ENCODE results near the gene PNPO. TPM values are rescaled to one million over a fixed set of nuclear protein-coding genes. Genes with fewer than 3 reads are reported as not detected.

PNPO gene
- total RNA-seq, 2 donors from 2014 or later, result 27.8 to 55.4 TPM

DNA sequence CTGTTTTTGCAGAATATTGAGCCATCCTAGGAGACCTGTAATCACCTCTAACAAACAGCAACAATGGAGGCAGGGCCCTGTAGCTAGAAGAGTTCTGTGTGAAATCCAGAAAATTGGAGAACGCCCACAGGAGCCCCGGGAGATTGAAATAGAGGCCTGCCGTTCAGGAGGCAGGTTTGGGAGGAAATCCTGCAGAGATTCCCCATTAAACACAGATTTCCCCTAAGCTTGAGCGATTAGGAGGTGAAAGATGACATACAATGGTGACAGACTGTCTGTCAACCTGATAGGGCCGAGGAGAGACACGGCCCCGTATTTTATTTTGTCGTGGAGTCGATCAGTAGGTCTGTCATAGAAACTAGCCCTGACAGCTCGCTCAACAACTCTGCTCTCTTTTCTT lies 47.8 kb downstream of the PNPO start:
- H3K4me1 ChIP-seq, result peaks cover 11% of the 10 kb centered on the region
- WGBS, 2 donors, result 74 to 82% methylated on average over 10 of the region's 10 CpGs
- no peak for TF ChIP-seq POLR2A (IDR thresholded peaks at IDR 0.05)
- TF ChIP-seq, protein P1, sequence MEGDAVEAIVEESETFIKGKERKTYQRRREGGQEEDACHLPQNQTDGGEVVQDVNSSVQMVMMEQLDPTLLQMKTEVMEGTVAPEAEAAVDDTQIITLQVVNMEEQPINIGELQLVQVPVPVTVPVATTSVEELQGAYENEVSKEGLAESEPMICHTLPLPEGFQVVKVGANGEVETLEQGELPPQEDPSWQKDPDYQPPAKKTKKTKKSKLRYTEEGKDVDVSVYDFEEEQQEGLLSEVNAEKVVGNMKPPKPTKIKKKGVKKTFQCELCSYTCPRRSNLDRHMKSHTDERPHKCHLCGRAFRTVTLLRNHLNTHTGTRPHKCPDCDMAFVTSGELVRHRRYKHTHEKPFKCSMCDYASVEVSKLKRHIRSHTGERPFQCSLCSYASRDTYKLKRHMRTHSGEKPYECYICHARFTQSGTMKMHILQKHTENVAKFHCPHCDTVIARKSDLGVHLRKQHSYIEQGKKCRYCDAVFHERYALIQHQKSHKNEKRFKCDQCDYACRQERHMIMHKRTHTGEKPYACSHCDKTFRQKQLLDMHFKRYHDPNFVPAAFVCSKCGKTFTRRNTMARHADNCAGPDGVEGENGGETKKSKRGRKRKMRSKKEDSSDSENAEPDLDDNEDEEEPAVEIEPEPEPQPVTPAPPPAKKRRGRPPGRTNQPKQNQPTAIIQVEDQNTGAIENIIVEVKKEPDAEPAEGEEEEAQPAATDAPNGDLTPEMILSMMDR (IDR thresholded peaks at IDR 0.05), result no peak
- no peaks in the 10 kb centered on the region for H3K27me3 ChIP-seq
- no peak overlapping the region for H3K27ac ChIP-seq
- no peaks in the 10 kb centered on the region for H3K9me3 ChIP-seq
- DNase-seq (no peak), ATAC-seq (no peak)
- H3K36me3 ChIP-seq (replicated peaks in 1 of 2; ENCODE audit: insufficient read depth in 1 of 2, low read depth in 2 of 2), result no peaks in the 10 kb centered on the region
- H3K4me3 ChIP-seq, result no peak overlapping the region
- intact Hi-C loops (cut with DNase I), result loop anchor here (10.0 kb wide), 1 partner anchor 94 kb away; the partner anchor contains the start of gene SP2

DNA sequence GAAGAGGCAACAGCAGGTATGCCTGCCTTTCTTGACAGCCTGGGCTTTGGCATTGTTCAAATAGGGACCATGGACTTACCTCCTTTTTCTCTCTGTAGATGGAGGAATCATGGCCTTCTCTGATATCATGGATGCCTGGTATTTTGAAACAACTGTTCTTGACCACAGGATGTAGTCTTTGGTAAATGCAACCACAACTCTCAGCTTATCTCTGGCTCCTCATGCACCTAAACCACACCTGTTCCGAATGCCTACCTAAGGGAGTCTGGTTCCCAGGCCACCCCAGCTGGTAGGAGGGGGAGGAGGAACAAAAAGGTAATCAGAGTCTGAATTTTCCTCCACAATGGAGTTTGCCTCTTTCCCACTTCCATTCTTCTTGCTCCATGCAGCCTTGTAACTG lies 48.3 kb downstream of the PNPO start:
- WGBS, 2 donors, result 40 to 47% methylated on average over 1 of the region's 1 CpG
- DNase-seq, result no peak

DNA sequence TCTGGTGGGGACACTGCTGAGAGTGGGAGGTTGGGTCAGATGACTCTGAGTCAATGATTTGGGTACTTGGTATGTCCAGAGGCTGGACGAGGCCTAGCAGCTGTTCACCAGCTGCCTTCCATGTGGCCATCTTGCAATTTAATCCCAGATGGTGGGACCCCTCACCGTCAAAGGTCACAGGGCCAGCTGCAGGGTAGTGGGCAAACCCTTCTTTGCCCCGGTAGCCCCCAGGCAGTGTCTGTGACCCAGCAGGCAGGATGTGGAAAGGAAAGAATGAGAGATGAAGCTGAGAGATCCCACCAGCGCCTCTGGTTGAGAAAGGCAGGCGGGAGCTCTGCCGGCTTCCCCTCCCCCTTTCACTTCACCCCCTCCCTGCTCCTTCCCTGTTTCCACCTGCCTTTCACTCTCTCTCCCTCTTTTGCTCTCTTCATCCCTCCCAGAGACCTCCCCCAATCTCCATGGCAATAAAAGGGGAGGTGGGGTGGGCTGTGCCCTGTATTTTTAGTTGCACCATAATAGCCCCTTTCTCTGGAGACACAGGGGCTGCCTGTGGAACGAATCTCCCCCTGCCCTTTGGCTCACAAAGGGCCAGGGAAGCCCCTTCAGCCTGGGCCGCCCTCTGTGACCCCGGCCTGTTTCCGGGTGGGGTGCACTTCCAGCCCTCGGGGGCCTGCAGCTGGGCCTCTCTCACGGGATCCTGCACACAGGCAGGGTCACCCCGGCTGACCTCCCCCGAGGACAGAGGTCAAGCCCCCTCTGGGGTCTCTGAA lies 49.8 kb downstream of the PNPO start:
- TF ChIP-seq, protein P1 (IDR thresholded peaks at IDR 0.05), result no peak
- TF ChIP-seq POLR2A (IDR thresholded peaks at IDR 0.05), result no peak
- Histone ChIP-seq H3K9me3 (no peaks in the 10 kb centered on the region), H3K27me3 (no peaks in the 10 kb centered on the region), H3K4me1 (peaks cover 31% of the 10 kb centered on the region), H3K4me3 (no peak overlapping the region), H3K36me3 (replicated peaks in 1 of 2; ENCODE audit: insufficient read depth in 1 of 2, low read depth in 2 of 2) (no peaks in the 10 kb centered on the region), H3K27ac (no peak overlapping the region)
- ATAC-seq (no peak), DNase-seq (no peak)
- intact Hi-C loops (cut with DNase I), result no loop called here
- WGBS, 2 donors, result 71 to 76% methylated on average over 10 to 14 of the region's 14 CpGs

More for the DNA sequence above, 48.3 kb downstream of the PNPO start:
- Histone ChIP-seq H3K27me3 (no peaks in the 10 kb centered on the region), H3K4me3 (no peak overlapping the region), H3K36me3 (replicated peaks in 1 of 2; ENCODE audit: insufficient read depth in 1 of 2, low read depth in 2 of 2) (no peaks in the 10 kb centered on the region), H3K9me3 (no peaks in the 10 kb centered on the region), H3K27ac (no peak overlapping the region), H3K4me1 (peaks cover 16% of the 10 kb centered on the region)
- TF ChIP-seq POLR2A (IDR thresholded peaks at IDR 0.05), result no peak
- ATAC-seq, result no peak
- intact Hi-C loops (cut with DNase I), result loop anchor here (10.0 kb wide), 1 partner anchor 95 kb away; the partner anchor contains the start of gene SP2

DNA sequence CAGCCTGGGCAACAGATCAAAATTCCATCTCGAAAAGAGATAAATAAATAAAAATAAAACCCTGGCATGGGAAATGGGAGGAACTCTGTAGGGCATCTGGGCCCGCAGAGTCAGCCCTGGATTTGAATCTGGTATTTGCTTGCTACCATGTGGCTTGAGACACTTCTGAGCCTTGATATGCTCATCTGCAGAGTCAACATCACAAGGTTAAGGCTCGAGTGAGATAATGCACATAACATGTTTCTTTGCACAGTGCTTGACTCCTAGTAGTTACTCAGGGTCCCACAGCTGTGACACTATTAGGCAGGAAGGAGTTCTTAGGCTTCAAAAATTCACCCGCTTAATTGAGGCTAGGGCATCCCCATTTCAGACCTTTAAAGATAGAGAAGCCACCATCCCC lies 50.8 kb downstream of the PNPO start:
- Histone ChIP-seq H3K27me3 (no peaks in the 10 kb centered on the region), H3K36me3 (replicated peaks in 1 of 2; ENCODE audit: insufficient read depth in 1 of 2, low read depth in 2 of 2) (no peaks in the 10 kb centered on the region), H3K4me3 (no peak overlapping the region), H3K27ac (no peak overlapping the region), H3K4me1 (peaks cover 32% of the 10 kb centered on the region), H3K9me3 (no peaks in the 10 kb centered on the region)
- TF ChIP-seq, protein P1 (IDR thresholded peaks at IDR 0.05), result no peak
- no peak for TF ChIP-seq POLR2A (IDR thresholded peaks at IDR 0.05)
- DNase-seq (no peak), ATAC-seq (no peak)
- intact Hi-C loops (cut with DNase I), result no loop called here
- WGBS, 2 donors, result 51 to 55% methylated on average over 4 of the region's 4 CpGs

DNA sequence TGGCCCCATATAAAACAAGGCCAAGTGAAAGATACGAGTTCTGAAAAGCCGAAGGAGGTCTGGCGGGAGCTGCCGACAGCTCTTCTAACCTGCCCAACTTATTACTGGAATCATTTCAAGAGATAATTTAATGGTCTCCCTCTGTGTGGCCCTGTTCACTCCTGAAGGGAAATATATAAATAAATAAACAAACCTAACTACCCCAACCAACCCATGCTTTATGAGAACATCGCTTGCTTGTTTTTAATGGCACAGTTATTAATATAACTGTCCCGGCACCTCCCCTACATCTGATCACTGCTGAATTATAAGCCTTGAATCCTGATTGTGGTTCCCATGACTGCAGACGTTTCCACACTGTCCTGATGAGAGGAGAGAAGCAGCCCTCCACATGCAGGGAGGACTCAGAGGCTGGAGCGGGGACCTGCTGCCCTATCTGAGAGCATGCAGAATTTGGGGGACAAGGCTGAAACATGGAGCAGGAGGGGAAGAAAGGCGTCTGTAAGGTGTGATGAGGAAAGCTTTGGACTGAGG lies 51.7 kb downstream of the PNPO start:
- ATAC-seq (no peak), DNase-seq (no peak)
- intact Hi-C loops (cut with DNase I), result no loop called here
- TF ChIP-seq, protein P1 (IDR thresholded peaks at IDR 0.05), result no peak
- TF ChIP-seq POLR2A (IDR thresholded peaks at IDR 0.05), result no peak
- Histone ChIP-seq H3K27me3 (no peaks in the 10 kb centered on the region), H3K36me3 (replicated peaks in 1 of 2; ENCODE audit: insufficient read depth in 1 of 2, low read depth in 2 of 2) (no peaks in the 10 kb centered on the region), H3K4me1 (peaks cover 27% of the 10 kb centered on the region), H3K9me3 (no peaks in the 10 kb centered on the region), H3K4me3 (no peak overlapping the region), H3K27ac (peak overlapping the region in 1 of 4 donors; percentile 70)
- WGBS, 2 donors, result 63 to 70% methylated on average over 8 to 9 of the region's 9 CpGs

Data from body of pancreas (tissue), 4 donors.